ENCODE data around the gene RSAD1. TPM values are rescaled to one million over a fixed set of nuclear protein-coding genes. Genes with fewer than 3 reads are reported as not detected.

Gene RSAD1
- total RNA-seq, 1 donor, result 25.8 TPM

- TF ChIP-seq, protein P1, sequence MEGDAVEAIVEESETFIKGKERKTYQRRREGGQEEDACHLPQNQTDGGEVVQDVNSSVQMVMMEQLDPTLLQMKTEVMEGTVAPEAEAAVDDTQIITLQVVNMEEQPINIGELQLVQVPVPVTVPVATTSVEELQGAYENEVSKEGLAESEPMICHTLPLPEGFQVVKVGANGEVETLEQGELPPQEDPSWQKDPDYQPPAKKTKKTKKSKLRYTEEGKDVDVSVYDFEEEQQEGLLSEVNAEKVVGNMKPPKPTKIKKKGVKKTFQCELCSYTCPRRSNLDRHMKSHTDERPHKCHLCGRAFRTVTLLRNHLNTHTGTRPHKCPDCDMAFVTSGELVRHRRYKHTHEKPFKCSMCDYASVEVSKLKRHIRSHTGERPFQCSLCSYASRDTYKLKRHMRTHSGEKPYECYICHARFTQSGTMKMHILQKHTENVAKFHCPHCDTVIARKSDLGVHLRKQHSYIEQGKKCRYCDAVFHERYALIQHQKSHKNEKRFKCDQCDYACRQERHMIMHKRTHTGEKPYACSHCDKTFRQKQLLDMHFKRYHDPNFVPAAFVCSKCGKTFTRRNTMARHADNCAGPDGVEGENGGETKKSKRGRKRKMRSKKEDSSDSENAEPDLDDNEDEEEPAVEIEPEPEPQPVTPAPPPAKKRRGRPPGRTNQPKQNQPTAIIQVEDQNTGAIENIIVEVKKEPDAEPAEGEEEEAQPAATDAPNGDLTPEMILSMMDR (IDR thresholded peaks at IDR 0.05; ENCODE audit: insufficient read depth, low read length), result no peak
- H3K4me3 ChIP-seq (ENCODE audit: low read depth, low read length), result no peak within 1 kb of the TSS
- no peak for DNase-seq (ENCODE audit: low read depth)
Observed at GRCh38 chr17:50532452-50533024, 53.9 kb downstream of the RSAD1 start, which contains the start of gene EPN3. EPN3 (plus strand) TSS chr17:50532735; CDS start chr17:50536557, 3,822 bp downstream.

DNA sequence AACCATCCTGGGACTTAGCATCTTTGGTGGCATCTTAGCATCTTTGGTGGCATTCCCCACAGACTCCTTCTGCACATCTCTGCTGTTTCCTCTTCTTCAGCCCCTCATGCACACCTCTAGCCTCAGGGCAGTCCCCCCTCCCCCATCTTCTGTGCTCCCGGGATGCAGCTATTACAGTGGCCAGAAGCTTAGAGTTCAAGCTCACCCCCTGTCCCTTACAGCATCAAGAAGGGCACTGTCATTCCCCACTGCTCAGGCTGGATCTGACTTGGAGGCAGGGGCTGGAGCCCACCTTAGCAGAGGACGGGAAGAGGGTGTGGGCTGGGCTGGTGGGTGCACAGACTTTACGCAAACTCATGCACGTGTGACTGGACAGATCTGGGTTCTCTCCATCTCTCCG, 54.5 kb downstream of the RSAD1 start:
- DNase-seq (ENCODE audit: low read depth), result no peak
- H3K4me3 ChIP-seq (ENCODE audit: low read depth, low read length), result no peak overlapping the region
- TF ChIP-seq, protein P1 (IDR thresholded peaks at IDR 0.05; ENCODE audit: insufficient read depth, low read length), result no peak

- H3K4me3 ChIP-seq (ENCODE audit: low read depth, low read length), result no peak overlapping the region
- TF ChIP-seq, protein P1 (IDR thresholded peaks at IDR 0.05; ENCODE audit: insufficient read depth, low read length), result no peak
- peak; percentile 66 for DNase-seq (ENCODE audit: low read depth)
Observed at GRCh38 chr17:50533720-50534148, 55.1 kb downstream of the RSAD1 start.

DNA sequence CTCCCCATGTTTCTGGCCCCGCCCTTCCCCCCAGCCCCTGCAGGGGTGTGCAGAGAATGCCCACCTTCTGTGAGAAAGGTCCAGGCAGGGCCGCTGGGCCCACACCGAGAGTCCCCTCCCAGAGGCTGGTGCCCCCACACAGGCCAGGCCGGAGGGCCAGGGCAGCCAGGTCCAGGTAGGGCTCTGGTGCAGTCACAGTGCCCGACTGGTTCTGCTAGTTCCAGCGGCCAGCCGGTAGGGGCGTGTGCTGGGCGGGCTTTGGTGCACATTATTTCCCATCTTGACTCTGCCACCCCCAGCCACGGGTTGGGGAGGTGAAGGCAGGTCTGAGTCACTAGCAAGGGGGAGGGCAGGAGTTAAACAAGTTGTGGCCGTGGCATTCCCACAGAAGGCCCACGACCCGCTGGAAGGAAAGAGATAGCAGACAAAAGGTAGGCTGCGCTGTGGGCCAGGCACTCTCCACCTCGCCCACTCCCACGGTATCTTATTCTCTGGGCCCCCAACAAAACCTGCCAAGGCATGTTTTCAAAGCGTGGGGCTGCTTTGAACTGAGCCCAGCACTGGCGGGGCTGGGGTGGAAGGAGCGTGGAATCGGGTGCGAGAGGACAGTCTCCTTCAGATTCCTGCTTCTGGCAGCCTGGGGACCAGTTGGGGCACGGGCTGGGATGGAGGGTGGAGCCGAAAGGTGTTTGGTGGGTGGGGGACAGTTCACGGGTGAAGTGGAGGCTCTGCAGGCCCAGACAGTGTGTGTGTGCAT, 55.7 kb downstream of the RSAD1 start:
- DNase-seq (ENCODE audit: low read depth), result no peak
- TF ChIP-seq, protein P1 (IDR thresholded peaks at IDR 0.05; ENCODE audit: insufficient read depth, low read length), result peak; percentile 42

GRCh38 chr17:50534979-50535326, 56.3 kb downstream of the RSAD1 start:
- TF ChIP-seq, protein P1 (IDR thresholded peaks at IDR 0.05; ENCODE audit: insufficient read depth, low read length), result no peak
- no peak for DNase-seq (ENCODE audit: low read depth)
- H3K4me3 ChIP-seq (ENCODE audit: low read depth, low read length), result no peak overlapping the region

More for the DNA sequence above, 55.7 kb downstream of the RSAD1 start:
- H3K4me3 ChIP-seq (ENCODE audit: low read depth, low read length), result no peak overlapping the region

DNA sequence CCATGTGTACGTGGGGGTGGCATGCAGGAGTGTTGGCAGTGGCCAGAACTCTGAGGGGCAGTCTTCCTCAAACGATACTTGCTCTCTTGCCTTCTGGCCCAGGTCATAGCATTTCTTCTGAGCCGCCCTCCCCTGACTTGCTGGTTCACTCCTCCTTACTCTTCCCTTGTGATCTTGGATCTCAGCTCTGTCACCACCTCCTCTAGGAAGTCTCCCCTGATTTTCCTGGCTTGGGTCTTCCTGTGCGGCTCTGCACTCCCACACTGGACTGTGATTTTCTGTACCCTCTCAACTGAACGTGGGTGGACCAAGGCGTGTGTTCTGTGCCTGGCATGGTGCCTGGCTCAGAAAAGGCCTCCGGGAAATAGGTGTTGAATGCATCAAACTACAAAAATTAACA, 56.7 kb downstream of the RSAD1 start:
- DNase-seq (ENCODE audit: low read depth), result no peak
- TF ChIP-seq, protein P1 (IDR thresholded peaks at IDR 0.05; ENCODE audit: insufficient read depth, low read length), result no peak
- H3K4me3 ChIP-seq (ENCODE audit: low read depth, low read length), result no peak overlapping the region

Other genes with a start within 250 kb of the RSAD1 start
- 0.09 TPM in 1 of 2 replicates, not detected in the other for gene TMEM92, start 204.4 kb upstream of the RSAD1 start, total RNA-seq (ENCODE audit: low replicate concordance)
- gene XYLT2, start 132.7 kb upstream of the RSAD1 start, total RNA-seq (ENCODE audit: low replicate concordance), result 16.3 and 33.9 TPM in 2 replicates
- gene MRPL27, start 105.7 kb upstream of the RSAD1 start, total RNA-seq (ENCODE audit: low replicate concordance), result 64.3 and 77.3 TPM in 2 replicates
- gene EME1, start 105.6 kb upstream of the RSAD1 start, total RNA-seq (ENCODE audit: low replicate concordance), result 9.1 TPM in 1 of 2 replicates, not detected in the other
- gene LRRC59, start 81.3 kb upstream of the RSAD1 start, total RNA-seq (ENCODE audit: low replicate concordance), result 60.3 and 126 TPM in 2 replicates
- 15.7 and 273 TPM in 2 replicates for gene ACSF2, start 52.6 kb upstream of the RSAD1 start, total RNA-seq (ENCODE audit: low replicate concordance)
- not detected in 2 replicates for gene CHAD, start 10.0 kb upstream of the RSAD1 start, total RNA-seq (ENCODE audit: low replicate concordance)
- gene MYCBPAP, start 29.6 kb downstream of the RSAD1 start, total RNA-seq (ENCODE audit: low replicate concordance), result 0.99 and 1.7 TPM in 2 replicates
- not detected in 2 replicates for gene EPN3, start 53.9 kb downstream of the RSAD1 start, total RNA-seq (ENCODE audit: low replicate concordance)
- 49.9 and 63.6 TPM in 2 replicates for gene SPATA20, start 68.3 kb downstream of the RSAD1 start, total RNA-seq (ENCODE audit: low replicate concordance)
- 0.41 and 1.8 TPM in 2 replicates for gene CACNA1G, start 81.9 kb downstream of the RSAD1 start, total RNA-seq (ENCODE audit: low replicate concordance)
- 1.4 and 12.5 TPM in 2 replicates for gene ABCC3, start 156.0 kb downstream of the RSAD1 start, total RNA-seq (ENCODE audit: low replicate concordance)
- 36.1 and 51.6 TPM in 2 replicates for gene ANKRD40, start 229.1 kb downstream of the RSAD1 start, total RNA-seq (ENCODE audit: low replicate concordance)
- gene LUC7L3, start 240.7 kb downstream of the RSAD1 start, total RNA-seq (ENCODE audit: low replicate concordance), result 30.2 and 125 TPM in 2 replicates